HepG2 (cell line): ENCODE data around the gene KDM7A. TPM values are rescaled to one million over a fixed set of nuclear protein-coding genes. Genes with fewer than 3 reads are reported as not detected.

Experiments used
- ASH2L ChIP-seq: fragments of 300-600, 200-600 bp; sonication (generic); IDR thresholded peaks from 2 replicates; pipeline ENCODE4 v1.7.0; 2017; ENCODE audit warnings: low read depth, mild to moderate bottlenecking, moderate library complexity, mixed read lengths, low read length; ENCODE audit not compliant: insufficient read length
- DDIT3 ChIP-seq: sonication (generic); formaldehyde crosslinking; IDR thresholded peaks from 2 replicates; pipeline ENCODE4 v1.4.0; 2020; ENCODE audit warnings: mild to moderate bottlenecking, missing genetic modification reagents
- FUBP1 ChIP-seq: sonication (generic); formaldehyde crosslinking; IDR thresholded peaks from 2 replicates; pipeline ENCODE4 v1.5.1; 2020; ENCODE audit warnings: missing genetic modification reagents, mild to moderate bottlenecking, borderline replicate concordance
- GPBP1L1 ChIP-seq: sonication (generic); formaldehyde crosslinking; IDR thresholded peaks from 2 replicates; pipeline ENCODE4 v1.5.0; 2020; ENCODE audit warnings: mild to moderate bottlenecking, missing genetic modification reagents
- KMT2A ChIP-seq: sonication (generic); formaldehyde crosslinking; IDR thresholded peaks from 2 replicates; pipeline ENCODE4 v1.4.0; 2020; ENCODE audit warnings: missing genetic modification reagents
- MBD4 ChIP-seq: IDR thresholded peaks from 2 replicates; pipeline ENCODE4 v1.6.1; 2012; ENCODE audit warnings: low read length, inconsistent platforms, borderline replicate concordance
- MTA1 ChIP-seq: sonication (generic); formaldehyde crosslinking; IDR thresholded peaks from 2 replicates; pipeline ENCODE4 v1.4.0; 2020; ENCODE audit warnings: missing genetic modification reagents, mild to moderate bottlenecking, borderline replicate concordance
- MXD3 ChIP-seq: IDR thresholded peaks from 2 replicates; pipeline ENCODE4 v1.6.1; 2016; ENCODE audit warnings: mild to moderate bottlenecking, missing biosample characterization, missing genetic modification reagents
- NR2F6 ChIP-seq, 2 experiments: IDR thresholded peaks; 2 replicates each; pipeline ENCODE4 v1.6.1; 2016; ENCODE audit warnings: antibody characterized with exemption in 1 of 2, mild to moderate bottlenecking in 1 of 2
- PRMT3 ChIP-seq: sonication (generic); formaldehyde crosslinking; IDR thresholded peaks from 2 replicates; pipeline ENCODE4 v1.8.1; 2022; ENCODE audit warnings: low read depth, mild to moderate bottlenecking, moderate library complexity, missing genetic modification reagents, borderline replicate concordance
- RCOR2 ChIP-seq: IDR thresholded peaks from 2 replicates; pipeline ENCODE4 v1.6.1; 2016; ENCODE audit warnings: missing biosample characterization, missing genetic modification reagents
- TFDP1 ChIP-seq: IDR thresholded peaks from 2 replicates; pipeline ENCODE4 v1.6.1; 2016; ENCODE audit warnings: missing compliant biosample characterization, missing genetic modification reagents, borderline replicate concordance
- TRIM24 ChIP-seq: sonication (generic); formaldehyde crosslinking; IDR thresholded peaks from 2 replicates; pipeline ENCODE4 v1.8.0; 2022; ENCODE audit warnings: mild to moderate bottlenecking, missing genetic modification reagents
- YY1 ChIP-seq: IDR thresholded peaks from 2 replicates; pipeline ENCODE4 v1.6.1; 2011; ENCODE audit warnings: low read length, low read depth, moderate library complexity, mild to moderate bottlenecking; ENCODE audit not compliant: insufficient read depth, insufficient replicate concordance
- ZFP36L1 ChIP-seq: sonication (generic); formaldehyde crosslinking; IDR thresholded peaks from 2 replicates; pipeline ENCODE4 v1.8.0; 2022; ENCODE audit warnings: mild to moderate bottlenecking, missing genetic modification reagents, moderate library complexity
- ZNF18 ChIP-seq: sonication (generic); formaldehyde crosslinking; IDR thresholded peaks from 2 replicates; pipeline ENCODE4 v1.8.0; 2022; ENCODE audit warnings: mild to moderate bottlenecking, missing genetic modification reagents; ENCODE audit not compliant: insufficient replicate concordance
- ZNF207 ChIP-seq: fragments of 450-650 bp; IDR thresholded peaks from 2 replicates; pipeline ENCODE4 v1.6.1; 2016; ENCODE audit warnings: antibody characterized with exemption, borderline replicate concordance
- ZNF224 ChIP-seq: sonication (generic); formaldehyde crosslinking; IDR thresholded peaks from 2 replicates; pipeline ENCODE4 v1.5.0; 2020; ENCODE audit warnings: mild to moderate bottlenecking, missing genetic modification reagents
- ZNF354B ChIP-seq: sonication (generic); formaldehyde crosslinking; IDR thresholded peaks from 2 replicates; pipeline ENCODE4 v1.8.0; 2022; ENCODE audit warnings: mild to moderate bottlenecking, missing genetic modification reagents
- ZNF550 ChIP-seq: sonication (generic); formaldehyde crosslinking; IDR thresholded peaks from 2 replicates; pipeline ENCODE4 v1.4.0; 2020; ENCODE audit warnings: mild to moderate bottlenecking, missing genetic modification reagents, borderline replicate concordance
- ZNF766 ChIP-seq: sonication (generic); formaldehyde crosslinking; IDR thresholded peaks from 2 replicates; pipeline ENCODE4 v1.5.0; 2020; ENCODE audit warnings: missing genetic modification reagents, borderline replicate concordance
- polyA plus RNA-seq, 8 experiments: library from polyadenylated mRNA; depleted of rRNA in 3 of 8; stranded (reverse) in 7 of 8; unstranded in 1 of 8; fragments of >200 nt; fragmentation: Illumina TruSeq in 4 of 8; extraction: Trizol in 4 of 8; gene quantifications; 2 replicates each; pipeline versions ENCODE4 v1.2.1 to v1.2.3, GENCODE V29; 2011 to 2016; ENCODE audit warnings: low read depth in 4 of 8, missing spikeins in 1 of 8, mixed read lengths in 1 of 8; ENCODE audit not compliant: insufficient read depth in 1 of 8
- total RNA-seq, 5 experiments: library from RNA; depleted of rRNA; stranded (reverse); fragments of >200 nt; fragmentation: Illumina TruSeq; extraction: Trizol; gene quantifications; 2 replicates each; pipeline ENCODE4 v1.2.3, GENCODE V29; 2016; ENCODE audit warnings: low read depth in 1 of 5

Gene KDM7A
- total and polyA plus RNA-seq, 2 of the 13 experiments (the other 11 are each of a cell fraction or from before 2014, with no cell fraction given): 10.8 to 16.8 TPM

GRCh38 chr7:140176811-140177702, at the start of gene KDM7A (continued):
- peak; percentile 70 for TF ChIP-seq ZNF18 (CRISPR knock-in tag)
- no peak for TF ChIP-seq RCOR2 (CRISPR knock-in tag)
- TF ChIP-seq ZNF550 (CRISPR knock-in tag): no peak
- no peak; the same call in none of the 2 replicates for TF ChIP-seq KMT2A (CRISPR knock-in tag)
- no peak for TF ChIP-seq NR2F6 (IDR thresholded peaks at IDR 0.05)
- 0 out of 2 replicates have a peak, but pooled peaks have one; percentile 2 for TF ChIP-seq NR2F6 (CRISPR knock-in tag; IDR thresholded peaks at IDR 0.05)
- no peak for TF ChIP-seq FUBP1
- TF ChIP-seq MBD4: no peak
- TF ChIP-seq MXD3: peak; percentile 82
- peak; percentile 87 for TF ChIP-seq TFDP1
- TF ChIP-seq ZNF354B (CRISPR knock-in tag): no peak
- peak; percentile 88 for TF ChIP-seq YY1
- no peak for TF ChIP-seq PRMT3
- no peak for TF ChIP-seq GPBP1L1 (CRISPR knock-in tag)
- TF ChIP-seq TRIM24 (CRISPR knock-in tag): no peak
- TF ChIP-seq ASH2L: peak; percentile 82
- TF ChIP-seq ZNF766: no peak
- TF ChIP-seq ZNF207: no peak
- no peak for TF ChIP-seq ZNF224
- no peak for TF ChIP-seq DDIT3
- peak; percentile 61; the same call in 1 of the 2 replicates for TF ChIP-seq MTA1 (CRISPR knock-in tag)
- TF ChIP-seq ZFP36L1 (CRISPR knock-in tag): no peak
